Stomach (tissue), 9 donors: ENCODE results near the gene CEP55. TPM values are rescaled to one million over a fixed set of nuclear protein-coding genes. Genes with fewer than 3 reads are reported as not detected.
"Not testable (repeated sequence)": the region's sequence is repeated elsewhere in the genome, so short reads cannot be mapped to it uniquely, and the experiment has no call there.

ENCODE experiments used
- DNase-seq, 2 donors: peaks; one replicate each; pipeline versions ENCODE4 v3.0.0 to v3.0.0-alpha.2; 2013 to 2019
- H3K27ac ChIP-seq, 5 donors: fragments of 200-600 bp in 4 of 5; sonication (generic) in 4 of 5; one replicate each; pipeline ENCODE4 v1.5.1; 2013 to 2019; ENCODE audit warnings: mild to moderate bottlenecking in 1 of 5, moderate library complexity in 1 of 5
- H3K27me3 ChIP-seq, 3 donors: fragments of 200-600 bp; sonication (generic); one replicate each; pipeline ENCODE4 v1.5.1; 2017 to 2019; ENCODE audit warnings: mixed run types in 1 of 3
- H3K36me3 ChIP-seq, 4 donors: fragments of 200-600 bp; sonication (generic); 1 replicate in 3 of 4; 2 replicates in 1 of 4; pipeline ENCODE4 v1.5.1; 2016 to 2019
- H3K4me1 ChIP-seq, 4 donors: fragments of 200-600 bp; sonication (generic); one replicate each; pipeline ENCODE4 v1.5.1; 2016 to 2019
- H3K4me3 ChIP-seq, 4 donors: fragments of 200-600 bp; sonication (generic) in 3 of 4; one replicate each; pipeline ENCODE4 v1.5.1; 2016 to 2019; ENCODE audit warnings: mild to moderate bottlenecking in 1 of 4
- H3K9me3 ChIP-seq, 4 donors: fragments of 200-600 bp; sonication (generic); one replicate each; pipeline ENCODE4 v1.5.1; 2016 to 2019
- CTCF ChIP-seq, 7 experiments: fragments of 450-650 bp in 4 of 7; fragments of 200-600 bp in 3 of 7; sonication (generic) in 3 of 7; IDR thresholded peaks; one replicate each; pipeline ENCODE4 v1.5.1; 2016 to 2019; ENCODE audit warnings: antibody characterized with exemption in 7 of 7, control low read depth in 2 of 7, mild to moderate bottlenecking in 1 of 7
- EP300 ChIP-seq: sonication (generic); formaldehyde crosslinking; IDR thresholded peaks from one replicate; pipeline ENCODE4 v1.6.1; 2017; ENCODE audit warnings: antibody characterized with exemption
- POLR2A ChIP-seq, 4 donors: fragments of 450-650 bp; IDR thresholded peaks; one replicate each; pipeline ENCODE4 v1.6.1; 2016; ENCODE audit warnings: antibody characterized with exemption in 4 of 4, control low read depth in 2 of 4, mild to moderate bottlenecking in 1 of 4, moderate library complexity in 1 of 4
- POLR2AphosphoS5 ChIP-seq, 3 donors: sonication (generic); formaldehyde crosslinking; IDR thresholded peaks; one replicate each; pipeline ENCODE4 v1.6.1; 2016; ENCODE audit warnings: antibody characterized with exemption in 3 of 3
- WGBS, 5 donors: extraction: QIAGEN DNeasy Blood & Tissue Kit in 3 of 5; methylation state at CpG; one replicate each; pipeline versions ENCODE4 v1.1.5 to v1.1.7; 2013 to 2018; 5-methylcytosine and 5-hydroxymethylcytosine counted together
- intact Hi-C: fragments of 100-400 bp; cut with DNase I; formaldehyde crosslinking; loops from one replicate; pipeline ENCODE4 v1.15.1; 2023; ENCODE audit warnings: low total_unique reads
- polyA plus RNA-seq, 3 donors: library from polyadenylated mRNA; stranded (reverse); fragments of 200-250 nt; gene quantifications; one replicate each; pipeline ENCODE4 v1.2.3, GENCODE V29; 2013
- total RNA-seq, 5 donors: library from RNA; depleted of rRNA; stranded (reverse); fragments of >200 nt; gene quantifications; one replicate each; pipeline versions ENCODE4 v1.1.0 to v1.2.3, GENCODE V29; 2014 to 2016
- donor health status: healthy with polysubstance abuse.
- donor health status: Bipolar disorder and iron deficiency.
- donor health status: healthy.

Gene CEP55
- total and polyA plus RNA-seq, 8 donors: 0.58 to 7.2 (median 3.1) TPM; not detected in 1

GRCh38 chr10:93541402-93542357 lies 45.3 kb downstream of the CEP55 start:
- 47 to 59% (median 56%) methylated on average over 21 to 23 of the region's 23 CpGs for WGBS, 5 donors
- no peaks in the 10 kb centered on the region for H3K27me3 ChIP-seq
- H3K4me1 ChIP-seq: peaks cover 7 to 12% (median 8%) of the 10 kb centered on the region in 4 donors
- peak; percentile 39 to 81 for DNase-seq
- peak overlapping the region in 2 of 4 donors; percentile 6 to 19 for H3K4me3 ChIP-seq
- TF ChIP-seq EP300 (no peak), CTCF (IDR thresholded peaks at IDR 0.05) (peak in 3 of 7 experiments; percentile 65 to 78 (median 73))
- H3K36me3 ChIP-seq: no peaks in the 10 kb centered on the region
- intact Hi-C loops: no loop called here
- no peaks in the 10 kb centered on the region for H3K9me3 ChIP-seq
- H3K27ac ChIP-seq: no peak overlapping the region

- Histone ChIP-seq H3K27me3 (peaks cover 0 to 4% (median 0%) of the 10 kb centered on the region in 3 donors), H3K36me3 (no peaks in the 10 kb centered on the region), H3K4me1 (peaks cover 7 to 12% (median 8%) of the 10 kb centered on the region in 4 donors), H3K27ac (no peak overlapping the region), H3K4me3 (peak overlapping the region in 2 of 4 donors; percentile 6 to 19), H3K9me3 (no peaks in the 10 kb centered on the region)
- intact Hi-C loops: no loop called here
- peak; percentile 45 to 84 for DNase-seq
- WGBS, 5 donors: 10 to 17% (median 13%) methylated on average over 10 of the region's 10 CpGs
- TF ChIP-seq POLR2A (IDR thresholded peaks at IDR 0.05): no peak
- TF ChIP-seq POLR2AphosphoS5 (IDR thresholded peaks at IDR 0.05): no peak
- TF ChIP-seq EP300: no peak
- no peak for TF ChIP-seq CTCF (IDR thresholded peaks at IDR 0.05)
These were observed 46.0 kb downstream of the CEP55 start for GRCh38 chr10:93542358-93542791.

- WGBS, 5 donors: 79 to 92% (median 87%) methylated on average over 6 to 8 of the region's 8 CpGs
- H3K4me3 ChIP-seq, intact Hi-C loops, H3K36me3 ChIP-seq, H3K4me1 ChIP-seq, H3K27ac ChIP-seq, H3K27me3 ChIP-seq, DNase-seq, H3K9me3 ChIP-seq: not testable (repeated sequence)
These were observed 50.6 kb downstream of the CEP55 start for GRCh38 chr10:93546995-93547394.

GRCh38 chr10:93547522-93547921 lies 51.1 kb downstream of the CEP55 start:
- Histone ChIP-seq H3K4me1 (peaks cover 0 to 4% (median 2%) of the 10 kb centered on the region in 4 donors), H3K27me3 (peaks cover 0 to 5% (median 0%) of the 10 kb centered on the region in 3 donors), H3K27ac (no peak overlapping the region), H3K4me3 (no peak overlapping the region), H3K9me3 (no peaks in the 10 kb centered on the region), H3K36me3 (no peaks in the 10 kb centered on the region)
- no peak for DNase-seq
- no peak for TF ChIP-seq CTCF (IDR thresholded peaks at IDR 0.05)
- TF ChIP-seq POLR2AphosphoS5 (IDR thresholded peaks at IDR 0.05): no peak
- TF ChIP-seq POLR2A (IDR thresholded peaks at IDR 0.05): no peak
- no peak for TF ChIP-seq EP300
- intact Hi-C loops: no loop called here
